ENCODE data around the gene TINAGL1. TPM values are rescaled to one million over a fixed set of nuclear protein-coding genes. Genes with fewer than 3 reads are reported as not detected.
A peak's percentile ranks its signal among the peaks of the same experiment; 100 is the strongest.

The TINAGL1 gene
- total and polyA plus RNA-seq, 7 experiments from 2014 or later: not detected

DNA sequence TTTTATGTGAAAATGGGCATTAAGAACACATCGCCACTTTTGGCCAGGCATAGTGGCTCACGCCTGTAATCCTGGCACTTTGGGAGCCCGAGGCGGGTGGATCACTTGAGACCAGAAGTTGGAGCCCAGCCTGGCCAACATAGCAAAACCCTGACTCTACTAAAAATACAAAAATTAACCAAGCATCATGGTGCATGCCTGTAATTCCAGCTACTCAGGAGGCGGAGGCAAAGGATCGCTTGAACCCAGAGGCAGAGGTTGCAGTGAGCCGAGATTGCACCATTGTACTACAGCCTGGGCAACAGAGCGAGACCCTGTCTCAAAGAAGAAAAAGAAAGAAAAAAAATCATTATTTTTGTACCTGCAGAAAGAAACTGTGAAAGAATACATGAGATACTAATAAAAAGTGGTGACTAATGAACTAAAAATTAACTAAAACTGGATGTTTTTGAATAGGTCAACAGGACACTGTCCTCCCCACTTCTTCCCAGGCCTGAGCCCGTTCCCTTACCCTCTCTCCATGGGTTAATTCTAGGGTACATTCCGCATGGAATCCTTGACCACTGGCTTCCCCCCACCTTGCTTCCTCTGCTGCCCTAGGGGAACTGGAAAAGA lies 8.3 kb upstream of the TINAGL1 start:
- H3K27me3 Mint-ChIP-seq: peaks cover 0 to 27% (median 7%) of the 10 kb centered on the region in 5 donors

DNA sequence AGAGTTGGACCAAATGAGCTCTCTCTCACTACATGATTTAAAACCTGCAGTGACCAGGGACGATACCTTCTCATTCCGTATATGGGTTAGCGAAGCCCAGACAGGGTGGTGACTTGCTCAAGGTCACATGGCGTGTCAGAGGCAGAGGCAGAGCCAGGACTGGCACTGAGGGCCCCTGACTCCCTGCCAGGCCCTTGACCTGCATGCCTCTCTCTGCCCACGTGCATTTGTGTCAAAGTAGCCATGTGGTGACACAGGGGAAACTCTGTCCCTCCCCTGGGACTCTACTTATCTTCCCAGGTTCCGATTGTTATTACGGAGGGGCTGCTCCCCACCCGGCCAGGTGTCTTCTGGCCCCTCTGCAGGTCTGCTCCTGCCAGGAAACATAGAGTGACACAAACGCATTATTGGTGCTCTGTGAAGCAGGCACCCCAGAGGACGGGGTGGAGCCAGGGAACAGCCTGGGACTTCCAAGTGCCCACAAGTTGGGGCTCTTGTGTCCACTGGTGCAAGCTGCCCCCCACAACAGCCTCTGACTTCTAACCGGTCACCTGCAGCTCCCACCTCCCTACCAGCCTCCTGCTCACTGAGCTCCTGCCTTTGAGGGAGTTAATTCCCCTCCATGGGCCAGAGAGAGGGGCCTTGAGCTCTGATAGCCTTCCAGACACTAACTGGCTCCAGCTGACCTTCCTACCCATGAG lies 7.3 kb upstream of the TINAGL1 start:
- Mint-ChIP-seq H3K9me3 (peaks cover 0 to 1% (median 0%) of the 10 kb centered on the region in 11 donors), H3K27ac (no peak overlapping the region), H3K4me1 (no peaks in the 10 kb centered on the region), H3K4me3 (no peak overlapping the region), H3K36me3 (no peaks in the 10 kb centered on the region), H3K27me3 (peaks cover under 1 to 27% (median 5%) of the 10 kb centered on the region in 5 donors)
- DNase-seq (peak in 1 of 9 donors; percentile 14), ATAC-seq (no peak)
- H3K27me3 ChIP-seq (ENCODE audit: control insufficient read depth in 2 of 2, insufficient read depth in 2 of 2, low read length in 2 of 2): no peaks in the 10 kb centered on the region
- no peaks in the 10 kb centered on the region for H3K36me3 ChIP-seq (ENCODE audit: control insufficient read depth in 2 of 3, insufficient read depth in 3 of 3, low read length in 3 of 3)
- intact Hi-C loops (cut with micrococcal nuclease): loop anchor here in 1 of 2 donors (10.0 kb wide), 1 partner anchor 846 kb away; no protein-coding TSS in a partner anchor
- no peak overlapping the region for H3K27ac ChIP-seq (ENCODE audit: low read depth, low read length)
- POLR2A ChIA-PET: no interaction called here
- CTCF ChIA-PET: interaction anchor here (1.0 kb wide), 2 partner anchors 9 to 220 kb away, joined by 3 to 4 read pairs; no protein-coding TSS in a partner anchor
- H3K4me1 ChIP-seq (ENCODE audit: control insufficient read depth in 2 of 2, insufficient read depth in 2 of 2, low read length in 2 of 2): no peaks in the 10 kb centered on the region
- H3K4me3 ChIP-seq (ENCODE audit: low read length): no peak overlapping the region
- no peaks in the 10 kb centered on the region for H3K9me3 ChIP-seq (ENCODE audit: control insufficient read depth in 2 of 3, low read length in 3 of 3)

More for the DNA sequence above, 8.3 kb upstream of the TINAGL1 start:
- H3K4me3 Mint-ChIP-seq: no peak overlapping the region
- Histone ChIP-seq H3K27ac (ENCODE audit: low read depth, low read length) (no peak overlapping the region), H3K4me1 (ENCODE audit: control insufficient read depth in 2 of 2, insufficient read depth in 2 of 2, low read length in 2 of 2) (no peaks in the 10 kb centered on the region), H3K27me3 (ENCODE audit: control insufficient read depth in 2 of 2, insufficient read depth in 2 of 2, low read length in 2 of 2) (no peaks in the 10 kb centered on the region), H3K36me3 (ENCODE audit: control insufficient read depth in 2 of 3, insufficient read depth in 3 of 3, low read length in 3 of 3) (no peaks in the 10 kb centered on the region), H3K9me3 (ENCODE audit: control insufficient read depth in 2 of 3, low read length in 3 of 3) (no peaks in the 10 kb centered on the region), H3K4me3 (ENCODE audit: low read length) (no peak overlapping the region)
- ATAC-seq (no peak), DNase-seq (no peak)
- H3K9me3 Mint-ChIP-seq: no peaks in the 10 kb centered on the region
- ChIA-PET CTCF (no interaction called here), POLR2A (no interaction called here)
- H3K4me1 Mint-ChIP-seq: no peaks in the 10 kb centered on the region
- H3K36me3 Mint-ChIP-seq: no peaks in the 10 kb centered on the region
- H3K27ac Mint-ChIP-seq: no peak overlapping the region
- intact Hi-C loops (cut with micrococcal nuclease): loop anchor here in 1 of 2 donors (10.0 kb wide), 1 partner anchor 847 kb away; no protein-coding TSS in a partner anchor

DNA sequence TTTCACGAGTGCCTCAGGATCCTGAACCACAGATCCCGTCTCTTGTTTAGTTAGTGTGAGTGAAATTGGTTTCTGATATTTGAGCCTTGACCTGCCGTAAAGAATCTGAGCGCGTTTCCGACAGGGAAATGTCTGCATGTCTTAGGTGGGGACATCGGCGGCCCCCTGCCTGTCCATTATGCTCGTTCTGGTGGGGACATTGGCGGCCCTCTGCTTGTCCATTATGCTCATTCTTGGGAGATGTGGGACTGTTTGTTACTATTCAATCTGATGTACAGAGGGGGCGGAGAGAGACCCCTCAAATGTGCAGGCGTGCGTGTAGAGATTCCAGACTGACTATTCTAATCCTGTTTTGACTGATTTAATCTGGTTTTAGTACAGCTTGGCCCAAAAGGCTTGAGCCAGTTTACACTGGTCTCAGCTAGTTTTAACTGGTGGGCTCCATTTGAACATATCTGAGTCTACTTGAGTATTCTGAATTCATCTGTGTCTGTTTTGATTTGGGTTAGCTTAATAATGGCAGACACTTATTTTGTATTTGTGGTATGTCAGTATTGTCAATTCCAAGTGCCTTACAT lies 6.6 kb upstream of the TINAGL1 start:
- no peaks in the 10 kb centered on the region for H3K36me3 Mint-ChIP-seq
- ChIA-PET CTCF (interaction anchor here (1.0 kb wide), 2 partner anchors 9 to 219 kb away, joined by 3 to 4 read pairs; no protein-coding TSS in a partner anchor), POLR2A (no interaction called here)
- Histone ChIP-seq H3K4me3 (ENCODE audit: low read length) (no peak overlapping the region), H3K4me1 (ENCODE audit: control insufficient read depth in 2 of 2, insufficient read depth in 2 of 2, low read length in 2 of 2) (no peaks in the 10 kb centered on the region), H3K27ac (ENCODE audit: low read depth, low read length) (no peak overlapping the region), H3K27me3 (ENCODE audit: control insufficient read depth in 2 of 2, insufficient read depth in 2 of 2, low read length in 2 of 2) (no peaks in the 10 kb centered on the region), H3K9me3 (ENCODE audit: control insufficient read depth in 2 of 3, low read length in 3 of 3) (no peaks in the 10 kb centered on the region), H3K36me3 (ENCODE audit: control insufficient read depth in 2 of 3, insufficient read depth in 3 of 3, low read length in 3 of 3) (no peaks in the 10 kb centered on the region)
- peaks cover 0 to under 1% (median 0%) of the 10 kb centered on the region in 7 donors for H3K4me1 Mint-ChIP-seq
- peaks cover 0 to 3% (median 0%) of the 10 kb centered on the region in 11 donors for H3K9me3 Mint-ChIP-seq
- no peak overlapping the region for H3K4me3 Mint-ChIP-seq
- H3K27ac Mint-ChIP-seq: no peak overlapping the region
- H3K27me3 Mint-ChIP-seq: peaks cover 7 to 32% (median 9%) of the 10 kb centered on the region in 5 donors
- no peak for ATAC-seq
- intact Hi-C loops (cut with micrococcal nuclease): loop anchor here in 1 of 2 donors (10.0 kb wide), 1 partner anchor 845 kb away; no protein-coding TSS in a partner anchor
- DNase-seq: no peak

DNA sequence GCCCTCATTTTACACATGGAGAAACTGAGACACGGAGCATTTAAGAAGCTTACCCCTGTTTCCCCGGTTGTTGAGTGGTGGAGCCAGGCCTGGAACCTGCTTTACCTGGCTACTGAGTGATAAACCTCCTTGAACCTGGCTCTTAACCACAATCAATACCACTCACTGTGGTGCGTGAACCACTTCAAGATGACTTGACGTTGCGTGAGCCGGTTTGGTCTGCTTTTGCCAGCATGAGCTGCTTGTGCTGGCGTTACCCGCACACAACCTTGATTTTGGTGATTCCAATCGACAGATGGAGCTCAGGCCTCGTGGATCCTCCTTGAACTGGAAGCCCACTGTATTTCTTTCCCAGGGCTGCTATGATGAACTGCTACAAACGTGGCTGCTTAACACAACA lies 6.1 kb upstream of the TINAGL1 start:
- no peak overlapping the region for H3K4me3 Mint-ChIP-seq
- ATAC-seq: no peak
- H3K36me3 Mint-ChIP-seq: no peaks in the 10 kb centered on the region
- intact Hi-C loops (cut with micrococcal nuclease): no loop called here
- ChIA-PET POLR2A (no interaction called here), CTCF (no interaction called here)
- Histone ChIP-seq H3K9me3 (ENCODE audit: control insufficient read depth in 2 of 3, low read length in 3 of 3) (no peaks in the 10 kb centered on the region), H3K4me1 (ENCODE audit: control insufficient read depth in 2 of 2, insufficient read depth in 2 of 2, low read length in 2 of 2) (no peaks in the 10 kb centered on the region), H3K27ac (ENCODE audit: low read depth, low read length) (no peak overlapping the region), H3K36me3 (ENCODE audit: control insufficient read depth in 2 of 3, insufficient read depth in 3 of 3, low read length in 3 of 3) (no peaks in the 10 kb centered on the region), H3K27me3 (ENCODE audit: control insufficient read depth in 2 of 2, insufficient read depth in 2 of 2, low read length in 2 of 2) (no peaks in the 10 kb centered on the region), H3K4me3 (ENCODE audit: low read length) (no peak overlapping the region)
- peaks cover 9 to 32% (median 11%) of the 10 kb centered on the region in 5 donors for H3K27me3 Mint-ChIP-seq
- H3K27ac Mint-ChIP-seq: no peak overlapping the region
- H3K4me1 Mint-ChIP-seq: peaks cover 0 to 3% (median 0%) of the 10 kb centered on the region in 7 donors
- DNase-seq: no peak
- H3K9me3 Mint-ChIP-seq: peaks cover 0 to 3% (median 0%) of the 10 kb centered on the region in 11 donors

DNA sequence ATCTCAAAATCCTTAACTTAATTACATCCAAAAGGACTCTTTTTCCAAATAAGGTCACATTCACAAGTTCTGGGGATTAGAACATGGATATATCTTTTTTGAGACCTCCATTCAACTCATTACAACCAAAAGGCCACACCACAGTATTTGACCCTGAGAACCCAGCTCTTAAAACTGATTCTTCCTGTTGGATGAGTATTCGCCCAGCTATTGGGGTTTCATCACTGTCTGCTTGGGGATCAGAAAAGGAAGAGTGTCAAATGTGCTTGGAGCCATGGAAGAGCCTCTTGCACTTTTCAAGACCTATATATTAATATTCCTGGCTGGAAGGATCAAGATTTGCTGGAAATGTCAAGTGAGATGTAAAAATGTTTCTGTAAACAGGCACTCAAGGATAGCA lies 5.4 kb upstream of the TINAGL1 start:
- H3K4me1 Mint-ChIP-seq: peaks cover 0 to 3% (median 0%) of the 10 kb centered on the region in 7 donors
- Histone ChIP-seq H3K27ac (ENCODE audit: low read depth, low read length) (no peak overlapping the region), H3K4me3 (ENCODE audit: low read length) (no peak overlapping the region), H3K36me3 (ENCODE audit: control insufficient read depth in 2 of 3, insufficient read depth in 3 of 3, low read length in 3 of 3) (no peaks in the 10 kb centered on the region), H3K27me3 (ENCODE audit: control insufficient read depth in 2 of 2, insufficient read depth in 2 of 2, low read length in 2 of 2) (no peaks in the 10 kb centered on the region), H3K4me1 (ENCODE audit: control insufficient read depth in 2 of 2, insufficient read depth in 2 of 2, low read length in 2 of 2) (no peaks in the 10 kb centered on the region), H3K9me3 (ENCODE audit: control insufficient read depth in 2 of 3, low read length in 3 of 3) (no peaks in the 10 kb centered on the region)
- ATAC-seq (no peak), DNase-seq (no peak)
- no peaks in the 10 kb centered on the region for H3K36me3 Mint-ChIP-seq
- intact Hi-C loops (cut with micrococcal nuclease): no loop called here
- H3K27me3 Mint-ChIP-seq: peaks cover 9 to 36% (median 11%) of the 10 kb centered on the region in 5 donors
- ChIA-PET POLR2A (no interaction called here), CTCF (no interaction called here)
- H3K27ac Mint-ChIP-seq: no peak overlapping the region
- no peak overlapping the region for H3K4me3 Mint-ChIP-seq
- H3K9me3 Mint-ChIP-seq: peaks cover 0 to 3% (median 0%) of the 10 kb centered on the region in 11 donors

DNA sequence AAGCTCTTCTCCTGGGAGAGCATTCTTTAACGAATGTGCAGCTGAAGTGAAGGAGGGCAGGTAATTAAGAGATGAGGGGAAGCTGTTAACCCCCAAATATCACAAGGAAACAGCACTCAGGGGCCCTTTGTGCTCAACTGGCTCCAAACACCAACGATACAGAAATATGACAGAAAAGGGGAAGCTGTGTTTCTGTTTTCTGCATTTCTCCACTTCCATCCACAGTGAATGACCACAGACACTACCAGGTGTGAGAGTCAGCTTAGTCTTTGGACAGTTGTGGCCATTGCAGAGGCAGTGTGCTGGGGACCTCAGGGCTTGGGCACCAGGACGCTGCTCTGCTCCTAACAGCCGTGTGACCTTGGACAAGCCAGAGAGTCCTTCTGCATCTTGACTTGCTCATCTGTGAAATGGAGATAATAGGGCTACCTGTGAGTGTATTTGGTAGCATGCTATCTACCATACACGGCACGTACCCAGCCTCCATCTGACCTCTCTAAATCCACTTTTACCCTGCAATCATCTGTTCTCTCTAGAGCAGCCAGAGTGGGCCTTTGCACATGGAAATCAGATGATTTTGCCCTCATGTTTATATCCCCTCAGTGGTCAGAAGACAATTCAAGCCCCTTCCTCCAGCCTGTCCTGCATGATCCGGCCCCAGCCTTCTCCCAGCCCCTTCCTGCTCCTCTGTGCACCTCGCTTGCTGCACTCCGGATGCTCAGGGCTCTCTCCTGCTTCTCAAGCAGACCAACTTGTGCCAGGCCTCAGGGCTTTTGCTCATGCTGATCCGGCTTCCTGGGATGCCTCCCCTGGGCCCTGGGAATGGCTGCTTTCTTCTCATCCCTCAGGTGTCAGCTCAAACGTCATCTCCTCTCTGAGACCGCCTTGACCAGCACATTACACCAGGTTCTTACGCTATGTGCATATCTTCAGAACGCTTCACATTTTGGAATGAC lies 4.7 kb upstream of the TINAGL1 start:
- H3K36me3 ChIP-seq (ENCODE audit: control insufficient read depth in 2 of 3, insufficient read depth in 3 of 3, low read length in 3 of 3): no peaks in the 10 kb centered on the region
- H3K4me3 Mint-ChIP-seq: no peak overlapping the region
- H3K4me3 ChIP-seq (ENCODE audit: low read length): no peak overlapping the region
- no peaks in the 10 kb centered on the region for H3K36me3 Mint-ChIP-seq
- peaks cover 0 to 3% (median 0%) of the 10 kb centered on the region in 7 donors for H3K4me1 Mint-ChIP-seq
- ATAC-seq (no peak), DNase-seq (peak in 2 of 9 donors; percentile 3 to 8)
- no peaks in the 10 kb centered on the region for H3K4me1 ChIP-seq (ENCODE audit: control insufficient read depth in 2 of 2, insufficient read depth in 2 of 2, low read length in 2 of 2)
- ChIA-PET CTCF (no interaction called here), POLR2A (interaction anchor here (0.6 kb wide), 1 partner anchor 18 kb away, joined by 4 read pairs; no protein-coding TSS in a partner anchor)
- no peaks in the 10 kb centered on the region for H3K27me3 ChIP-seq (ENCODE audit: control insufficient read depth in 2 of 2, insufficient read depth in 2 of 2, low read length in 2 of 2)
- H3K27ac ChIP-seq (ENCODE audit: low read depth, low read length): no peak overlapping the region
- intact Hi-C loops (cut with micrococcal nuclease): no loop called here
- H3K27me3 Mint-ChIP-seq: peaks cover 10 to 42% (median 12%) of the 10 kb centered on the region in 5 donors
- H3K9me3 ChIP-seq (ENCODE audit: control insufficient read depth in 2 of 3, low read length in 3 of 3): no peaks in the 10 kb centered on the region
- H3K27ac Mint-ChIP-seq: no peak overlapping the region
- peaks cover 0 to 3% (median 0%) of the 10 kb centered on the region in 11 donors for H3K9me3 Mint-ChIP-seq
